ENCODE data around the gene TMEM50B. TPM values are rescaled to one million over a fixed set of nuclear protein-coding genes. Genes with fewer than 3 reads are reported as not detected.

TMEM50B gene
- total and polyA plus RNA-seq, 11 donors, result 23.5 to 47.4 (median 31.2) TPM

DNA sequence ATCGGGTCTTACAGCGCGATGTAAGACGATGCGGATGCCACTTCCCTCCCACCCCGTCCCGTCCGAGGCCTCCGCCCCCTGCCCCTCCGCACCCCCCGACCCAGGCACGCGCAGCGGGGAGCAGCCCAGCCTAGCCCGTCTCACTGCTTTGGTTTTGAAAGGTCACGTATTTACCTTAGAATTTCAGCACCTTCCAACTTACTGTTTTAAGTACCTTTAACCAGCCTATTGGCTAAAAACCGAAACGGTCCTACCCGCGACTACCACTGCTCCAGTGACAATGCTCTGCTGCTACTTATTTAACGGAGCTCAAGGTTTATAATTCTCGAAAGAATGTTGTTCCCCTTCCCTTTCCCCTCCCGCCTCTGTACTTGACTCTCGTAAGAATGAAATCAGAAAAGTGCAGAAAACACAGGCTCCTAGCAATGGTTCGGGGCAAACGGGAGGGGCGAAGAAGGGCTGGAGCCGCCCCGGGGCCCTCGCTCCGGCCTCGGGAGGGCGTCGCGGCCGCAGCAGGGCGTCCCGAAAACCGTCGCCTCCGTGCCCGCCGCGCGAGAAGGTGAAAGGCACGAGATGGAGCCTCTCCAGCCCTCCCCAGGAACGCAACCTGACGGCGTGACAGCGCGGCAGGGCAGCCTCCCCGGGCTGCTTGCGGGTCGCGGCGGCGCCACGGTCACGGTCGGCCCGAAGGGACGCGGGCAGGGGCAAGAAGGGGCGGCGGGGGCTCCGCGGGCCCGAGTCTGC is 667 bp downstream of the TMEM50B start:
- TF ChIP-seq, protein P1, sequence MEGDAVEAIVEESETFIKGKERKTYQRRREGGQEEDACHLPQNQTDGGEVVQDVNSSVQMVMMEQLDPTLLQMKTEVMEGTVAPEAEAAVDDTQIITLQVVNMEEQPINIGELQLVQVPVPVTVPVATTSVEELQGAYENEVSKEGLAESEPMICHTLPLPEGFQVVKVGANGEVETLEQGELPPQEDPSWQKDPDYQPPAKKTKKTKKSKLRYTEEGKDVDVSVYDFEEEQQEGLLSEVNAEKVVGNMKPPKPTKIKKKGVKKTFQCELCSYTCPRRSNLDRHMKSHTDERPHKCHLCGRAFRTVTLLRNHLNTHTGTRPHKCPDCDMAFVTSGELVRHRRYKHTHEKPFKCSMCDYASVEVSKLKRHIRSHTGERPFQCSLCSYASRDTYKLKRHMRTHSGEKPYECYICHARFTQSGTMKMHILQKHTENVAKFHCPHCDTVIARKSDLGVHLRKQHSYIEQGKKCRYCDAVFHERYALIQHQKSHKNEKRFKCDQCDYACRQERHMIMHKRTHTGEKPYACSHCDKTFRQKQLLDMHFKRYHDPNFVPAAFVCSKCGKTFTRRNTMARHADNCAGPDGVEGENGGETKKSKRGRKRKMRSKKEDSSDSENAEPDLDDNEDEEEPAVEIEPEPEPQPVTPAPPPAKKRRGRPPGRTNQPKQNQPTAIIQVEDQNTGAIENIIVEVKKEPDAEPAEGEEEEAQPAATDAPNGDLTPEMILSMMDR (IDR thresholded peaks at IDR 0.05), result peak in 3 of 12 donors; percentile 9 to 31 (median 18)
- no peak for TF ChIP-seq POLR2A (IDR thresholded peaks at IDR 0.05)
- H3K4me1 ChIP-seq, result peaks cover 0 to 26% (median 12%) of the 10 kb centered on the region in 12 donors
- H3K27me3 ChIP-seq, result no peaks in the 10 kb centered on the region
- ATAC-seq, result peak in 2 of 4 donors; percentile 37 to 43
- intact Hi-C loops (cut with DNase I), result loop anchor here in 2 of 10 donors (2.0 to 5.0 kb wide), 2 partner anchors 63 to 64 kb away; partner anchors contain the start of genes GART (in 2 of the 2) and SON (in 2 of the 2)
- H3K36me3 ChIP-seq, result no peaks in the 10 kb centered on the region
- H3K9me3 ChIP-seq, result no peaks in the 10 kb centered on the region
- H3K27ac ChIP-seq, result peak overlapping the region; percentile 87 to 100 (median 98)
- peak overlapping the region; percentile 61 to 98 (median 90) for H3K4me3 ChIP-seq
- DNase-seq, result peak; percentile 26 to 73 (median 39)
- 0 to 1% (median 1%) methylated on average over 32 to 68 of the region's 68 CpGs for WGBS, 4 donors

- H3K36me3 ChIP-seq, result no peaks in the 10 kb centered on the region
- ATAC-seq (no peak), DNase-seq (no peak)
- H3K27ac ChIP-seq, result peak overlapping the region in 7 of 12 donors; percentile 96 to 99 (median 98)
- WGBS, 4 donors, result 67 to 72% (median 71%) methylated on average over 9 of the region's 9 CpGs
- H3K27me3 ChIP-seq, result no peaks in the 10 kb centered on the region
- intact Hi-C loops (cut with DNase I), result loop anchor here in 2 of 10 donors (2.0 to 5.0 kb wide), 2 partner anchors 64 to 65 kb away; partner anchors contain the start of genes GART (in 2 of the 2) and SON (in 2 of the 2)
- peak overlapping the region; percentile 61 to 98 (median 90) for H3K4me3 ChIP-seq
- peaks cover 0 to 26% (median 12%) of the 10 kb centered on the region in 12 donors for H3K4me1 ChIP-seq
- no peaks in the 10 kb centered on the region for H3K9me3 ChIP-seq
- TF ChIP-seq POLR2A (IDR thresholded peaks at IDR 0.05), result no peak
- TF ChIP-seq, protein P1 (IDR thresholded peaks at IDR 0.05), result no peak
Observed at GRCh38 chr21:33478182-33478581, 1.6 kb downstream of the TMEM50B start.

DNA sequence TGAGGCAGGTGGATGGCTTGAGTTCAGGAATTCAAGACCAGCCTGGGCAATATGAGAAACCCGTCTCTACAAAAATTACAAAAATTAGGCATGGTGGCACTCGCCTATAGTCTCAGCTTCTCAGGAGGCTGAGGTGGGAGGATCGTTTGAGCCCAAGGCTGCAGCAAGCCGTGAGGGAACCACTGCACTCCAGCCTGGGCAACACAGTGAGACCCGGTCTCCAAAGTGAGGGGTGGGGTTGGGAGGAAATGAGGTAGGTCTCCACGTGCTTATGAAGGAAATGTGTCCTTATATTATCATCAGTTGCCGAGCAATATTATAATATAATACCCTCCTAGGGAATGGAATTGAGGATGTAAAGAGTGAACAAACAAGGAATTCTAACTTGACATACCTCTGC is 2.7 kb downstream of the TMEM50B start:
- 84 to 89% (median 86%) methylated on average over 7 of the region's 7 CpGs for WGBS, 4 donors
- intact Hi-C loops (cut with DNase I), result loop anchor here in 1 of 10 donors (5.0 kb wide), 1 partner anchor 65 kb away; the partner anchor contains the start of genes GART and SON
- no peaks in the 10 kb centered on the region for H3K9me3 ChIP-seq
- no peak for TF ChIP-seq POLR2A (IDR thresholded peaks at IDR 0.05)
- TF ChIP-seq, protein P1 (IDR thresholded peaks at IDR 0.05), result no peak
- H3K27ac ChIP-seq, result no peak overlapping the region
- H3K4me3 ChIP-seq, result no peak overlapping the region
- H3K4me1 ChIP-seq, result peaks cover 0 to 26% (median 12%) of the 10 kb centered on the region in 12 donors
- no peaks in the 10 kb centered on the region for H3K27me3 ChIP-seq
- ATAC-seq, result no peak
- DNase-seq, result no peak
- H3K36me3 ChIP-seq, result no peaks in the 10 kb centered on the region

- TF ChIP-seq POLR2A (IDR thresholded peaks at IDR 0.05), result no peak
- TF ChIP-seq, protein P1 (IDR thresholded peaks at IDR 0.05), result no peak
- no peak overlapping the region for H3K4me3 ChIP-seq
- no peaks in the 10 kb centered on the region for H3K27me3 ChIP-seq
- intact Hi-C loops (cut with DNase I), result no loop called here
- no peak overlapping the region for H3K27ac ChIP-seq
- no peak for ATAC-seq
- peaks cover 0 to 21% (median 4%) of the 10 kb centered on the region in 12 donors for H3K4me1 ChIP-seq
- no peaks in the 10 kb centered on the region for H3K36me3 ChIP-seq
- DNase-seq, result no peak
- no peaks in the 10 kb centered on the region for H3K9me3 ChIP-seq
- 92 to 95% (median 94%) methylated on average over 3 of the region's 3 CpGs for WGBS, 4 donors
Observed at GRCh38 chr21:33473344-33473743, 6.4 kb downstream of the TMEM50B start.
